GM10847 (cell line): ENCODE results near the gene DCAF8L1.

Source experiments
- POLR2A ChIP-seq: IDR thresholded peaks from 2 replicates; pipeline ENCODE4 v1.6.1; 2011; ENCODE audit not compliant: insufficient read length; ENCODE audit errors: extremely low read depth

The DCAF8L1 gene

GRCh38 chrX:27981349-27981748 lies at the start of gene DCAF8L1:
DCAF8L1 (minus strand) TSS chrX:27981449; CDS start chrX:27981334, 115 bp downstream.
- no peak for TF ChIP-seq POLR2A

DNA sequence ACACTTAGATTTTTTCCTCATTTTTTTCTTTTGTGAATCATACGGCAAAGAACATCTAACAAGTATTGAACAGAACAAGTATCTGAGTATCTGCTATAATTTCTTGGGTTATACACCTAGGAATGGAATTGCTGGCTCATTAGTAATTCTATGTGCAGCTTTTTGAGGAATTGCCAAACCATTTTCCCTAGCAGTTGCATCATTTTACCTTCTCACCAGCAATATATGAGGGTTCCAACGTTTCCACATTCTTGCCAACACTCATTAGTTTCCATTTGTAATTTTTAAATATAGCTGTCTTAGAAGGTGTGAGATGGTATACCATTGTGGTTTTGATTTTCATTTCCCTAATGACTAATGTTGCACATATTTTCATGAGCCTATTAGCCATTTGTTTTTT lies 41.1 kb upstream of the DCAF8L1 start:
- no peak for TF ChIP-seq POLR2A

GRCh38 chrX:28016823-28017222 lies 35.6 kb upstream of the DCAF8L1 start:
- no peak for TF ChIP-seq POLR2A

DNA sequence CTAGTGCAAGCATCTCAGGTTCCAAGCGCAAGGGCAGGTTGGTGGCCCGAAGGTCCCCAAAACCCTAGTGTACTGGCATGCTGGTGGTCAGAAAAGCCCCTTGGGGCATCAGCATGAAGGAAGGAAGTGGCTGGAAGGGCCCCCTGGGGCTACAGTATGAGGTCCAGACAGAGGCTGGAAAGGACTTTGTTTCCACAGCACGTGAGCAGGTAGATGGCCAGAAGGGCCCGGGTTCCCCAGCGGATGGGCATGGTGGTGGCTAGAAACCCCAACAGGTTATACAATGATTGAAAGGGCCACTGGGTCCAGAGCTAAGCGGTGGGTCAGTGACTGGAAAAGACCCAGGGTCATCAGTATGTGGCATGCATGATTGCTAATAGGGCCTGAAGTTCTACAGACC lies 34.7 kb upstream of the DCAF8L1 start:
- no peak for TF ChIP-seq POLR2A

DNA sequence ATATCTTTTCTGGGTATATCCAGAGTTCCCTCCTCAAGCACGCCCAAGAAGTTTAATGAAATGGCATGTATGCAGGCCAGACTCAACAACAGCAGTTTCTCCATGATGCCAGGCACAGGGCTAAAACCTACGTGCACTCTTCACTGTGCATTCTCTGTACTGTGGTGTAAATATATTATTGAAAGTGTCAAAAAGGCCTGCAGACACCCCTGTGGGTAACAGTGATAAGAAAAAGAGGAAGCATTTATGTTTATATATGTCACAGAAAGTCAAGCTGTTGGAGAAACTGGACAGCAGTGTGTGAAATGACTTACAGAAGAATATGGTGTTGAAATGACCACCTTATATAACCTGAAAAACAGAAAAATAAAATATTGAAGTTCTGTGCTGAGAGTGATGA lies 29.6 kb upstream of the DCAF8L1 start:
- TF ChIP-seq POLR2A = no peak

- no peak for TF ChIP-seq POLR2A
These were observed 17.4 kb upstream of the DCAF8L1 start for GRCh38 chrX:27998666-27999065.

DNA sequence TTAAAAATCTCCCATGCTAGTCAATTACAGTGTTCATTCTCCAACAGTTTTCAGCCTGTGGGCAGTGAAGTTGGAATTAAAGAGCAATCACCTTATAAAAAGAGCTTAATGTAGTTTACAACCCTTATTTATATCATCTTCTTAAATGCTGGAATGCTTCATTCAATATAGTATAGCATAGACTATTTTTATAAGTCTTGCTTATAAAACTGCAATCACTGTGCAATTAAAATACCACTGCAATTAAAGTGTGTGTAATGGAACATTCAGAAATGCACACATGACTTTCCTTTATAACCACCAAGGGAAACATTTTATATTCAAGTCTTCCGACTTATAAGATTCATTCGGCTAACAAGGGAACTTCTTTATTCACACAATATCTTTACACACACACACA lies 16.4 kb upstream of the DCAF8L1 start:
- TF ChIP-seq POLR2A = no peak

DNA sequence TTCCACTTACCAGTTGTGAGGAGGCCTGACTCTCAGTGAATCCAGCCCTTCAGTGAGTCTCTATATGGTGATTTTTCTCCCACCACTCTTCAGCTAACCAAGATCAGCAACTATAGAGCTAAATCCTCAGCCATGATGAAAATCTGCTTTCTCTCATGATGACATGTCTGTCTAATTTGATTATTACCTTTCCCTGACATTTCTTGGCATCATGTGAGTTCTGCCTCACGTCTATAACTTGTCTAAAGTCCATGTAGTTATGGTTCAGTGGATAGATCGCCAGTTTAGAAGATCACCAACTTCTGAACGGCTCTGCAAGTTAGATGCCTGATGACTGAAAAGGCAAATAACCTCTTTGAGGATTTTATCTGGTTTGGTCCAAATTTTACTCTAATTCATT lies 14.9 kb upstream of the DCAF8L1 start:
- TF ChIP-seq POLR2A = no peak

GRCh38 chrX:27995611-27996010 lies 14.4 kb upstream of the DCAF8L1 start:
- no peak for TF ChIP-seq POLR2A

DNA sequence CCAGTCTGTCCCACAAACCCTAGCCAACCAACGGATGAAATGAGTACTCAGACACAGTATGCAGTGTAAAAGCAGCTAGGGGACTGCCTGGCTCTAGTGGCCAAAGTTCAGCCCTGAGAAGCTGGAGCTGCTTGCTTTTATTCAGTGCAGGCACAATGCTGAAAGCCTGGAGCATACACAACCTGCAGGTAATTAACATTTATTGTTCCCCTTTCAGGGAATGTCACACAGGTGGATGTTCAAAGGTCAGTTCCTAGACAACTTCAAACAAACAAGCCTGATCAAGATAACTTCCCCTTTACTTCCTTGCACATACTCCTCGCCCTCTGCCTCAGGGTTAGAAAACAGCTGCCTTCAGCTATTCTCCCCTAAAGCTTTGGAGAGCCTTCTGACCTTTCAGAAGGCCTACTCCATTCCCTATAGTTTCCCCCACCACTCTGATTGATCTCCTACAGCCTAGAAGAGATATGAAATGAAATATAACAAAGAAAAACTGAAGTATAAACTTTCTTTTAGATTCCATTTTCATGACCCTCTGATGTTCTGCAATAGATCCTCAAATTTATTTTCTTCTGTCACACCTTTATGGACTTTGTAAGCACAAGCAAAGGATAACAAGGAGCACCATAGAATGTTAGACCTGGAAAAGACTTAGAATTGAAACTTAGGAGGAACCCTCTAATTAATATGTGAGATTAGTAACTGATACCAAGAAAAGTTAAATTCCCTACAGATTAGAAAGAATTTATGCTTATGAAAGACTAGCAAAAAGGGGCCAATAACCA lies 6.8 kb upstream of the DCAF8L1 start:
- TF ChIP-seq POLR2A = no peak

DNA sequence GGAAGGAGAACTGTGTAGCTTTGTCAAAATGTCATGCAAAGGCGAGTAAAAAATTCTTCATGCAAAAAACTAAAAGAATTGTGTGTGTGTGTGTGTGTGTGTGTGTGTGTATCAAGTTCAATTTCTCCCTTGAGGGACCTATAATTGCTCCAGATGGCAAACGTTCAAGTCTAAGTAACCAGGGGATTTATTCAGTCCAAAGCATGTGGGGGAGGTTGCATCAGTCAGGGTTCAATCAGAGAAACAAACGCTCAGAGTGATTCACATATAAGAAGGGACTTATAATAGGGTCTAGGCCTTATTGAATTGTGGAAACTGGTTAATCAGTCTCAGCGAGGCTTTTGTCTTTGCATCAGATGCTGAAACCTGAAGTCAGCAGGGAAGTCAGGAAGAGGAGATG lies 5.0 kb downstream of the DCAF8L1 start:
- no peak for TF ChIP-seq POLR2A

DNA sequence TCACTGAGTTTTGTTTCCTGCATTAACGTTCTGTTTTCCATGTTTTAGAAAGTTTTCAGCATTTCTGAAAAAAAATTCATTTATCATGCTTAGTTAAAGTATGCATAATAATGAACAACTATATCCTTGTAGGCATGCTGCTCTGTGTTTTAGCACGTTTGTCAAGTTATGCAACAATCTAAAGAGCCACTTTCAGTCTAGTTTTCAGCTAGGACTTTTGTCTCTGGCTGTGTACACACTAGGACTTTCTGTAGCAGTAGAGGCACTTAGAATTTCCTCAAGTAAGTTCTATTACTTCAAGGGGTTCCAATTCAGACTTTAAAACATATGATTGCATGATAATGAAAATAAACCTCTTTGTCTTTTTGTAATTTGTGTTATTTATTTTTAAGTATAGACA lies 12.4 kb downstream of the DCAF8L1 start:
- TF ChIP-seq POLR2A = no peak

- no peak for TF ChIP-seq POLR2A
These were observed 12.9 kb downstream of the DCAF8L1 start for GRCh38 chrX:27968352-27968751.

- TF ChIP-seq POLR2A = no peak
These were observed 14.3 kb downstream of the DCAF8L1 start for GRCh38 chrX:27966955-27967354.

DNA sequence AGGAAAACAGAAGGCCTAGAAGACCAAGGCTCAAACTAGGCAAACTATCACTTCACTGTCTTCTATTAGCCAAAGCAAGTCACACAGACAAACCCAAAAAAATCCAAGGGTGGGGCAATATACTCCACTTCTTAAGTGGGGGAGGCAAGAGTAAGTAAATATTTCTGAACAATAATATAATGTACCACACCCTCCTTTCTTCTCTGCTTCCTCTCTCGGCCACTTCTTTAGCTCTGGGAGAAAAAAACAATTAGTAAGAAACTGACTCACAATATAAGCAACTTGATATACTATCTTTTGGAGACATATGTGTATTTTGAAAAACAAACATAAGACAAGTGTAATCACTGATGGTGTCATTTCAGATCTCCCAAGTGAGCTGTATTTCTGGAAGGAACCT lies 14.8 kb downstream of the DCAF8L1 start:
- no peak for TF ChIP-seq POLR2A

- no peak for TF ChIP-seq POLR2A
These were observed 16.8 kb downstream of the DCAF8L1 start for GRCh38 chrX:27964432-27964831.

DNA sequence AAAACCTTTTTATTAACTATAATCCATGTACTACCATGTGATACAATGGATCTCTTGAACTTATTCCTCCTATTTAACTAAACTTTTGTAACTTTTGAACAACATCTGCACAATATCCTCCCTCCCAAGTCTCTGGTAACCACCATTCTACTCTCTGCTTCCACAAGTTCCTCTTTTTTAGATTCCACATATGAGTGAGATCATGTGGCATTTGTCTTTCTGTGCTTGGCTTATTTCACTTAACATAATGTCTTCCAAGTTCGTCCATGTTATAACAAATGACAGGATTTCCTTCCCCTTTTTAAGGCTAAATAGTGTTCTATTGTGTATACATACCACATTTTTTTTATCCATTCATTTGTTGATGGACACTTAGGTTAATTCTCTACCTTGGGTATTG lies 28.1 kb downstream of the DCAF8L1 start:
- TF ChIP-seq POLR2A = no peak
